Testis (tissue), 2 donors: Measurements from ENCODE around the gene ZNF445.
"Not testable (repeated sequence)": the region's sequence is repeated elsewhere in the genome, so short reads cannot be mapped to it uniquely, and the experiment has no call there.

Source experiments
- CTCF ChIP-seq, 3 experiments: fragments of 450-650 bp in 2 of 3; fragments of 200-600 bp in 1 of 3; sonication (generic) in 1 of 3; IDR thresholded peaks; one replicate each; pipeline ENCODE4 v1.5.1; 2016 to 2019; ENCODE audit warnings: antibody characterized with exemption in 3 of 3, mild to moderate bottlenecking in 2 of 3, moderate library complexity in 1 of 3
- POLR2A ChIP-seq: fragments of 450-650 bp; IDR thresholded peaks from one replicate; pipeline ENCODE4 v1.6.1; 2017; ENCODE audit warnings: antibody characterized with exemption, mild to moderate bottlenecking, moderate library complexity

GRCh38 chr3:44499899-44500168 is 22.4 kb upstream of the ZNF445 start:
- not testable (repeated sequence) for TF ChIP-seq CTCF (IDR thresholded peaks at IDR 0.05); POLR2A
